ENCODE results near the gene CD300C.

- TF ChIP-seq CTCF (IDR thresholded peaks at IDR 0.05): no peak
- no peak for TF ChIP-seq ZFX (IDR thresholded peaks at IDR 0.05; ENCODE audit: borderline replicate concordance)
Measured at GRCh38 chr17:74526681-74527080, 19.2 kb downstream of the CD300C start.

All from 22Rv1 (cell line).